DND-41 (cell line): ENCODE data around the gene NDUFB11.
A peak's percentile ranks its signal among the peaks of the same experiment; 100 is the strongest.
"Not testable (repeated sequence)": the region's sequence is repeated elsewhere in the genome, so short reads cannot be mapped to it uniquely, and the experiment has no call there.

Source experiments
- ATAC-seq: fragments of 200-7000 bp; cut with Tn5 transposase; 3 replicates; pipeline ENCODE4 v1.9.1; 2021; ENCODE audit warnings: low read depth; ENCODE audit not compliant: insufficient read depth
- DNase-seq: peaks from one replicate; pipeline ENCODE4 v3.0.0-alpha.2; 2020
- H2AFZ ChIP-seq: 2 replicates; pipeline ENCODE4 v1.6.0; 2012; ENCODE audit warnings: low read depth, low read length
- H3K27ac ChIP-seq: 2 replicates; pipeline ENCODE4 v1.5.1; 2012; ENCODE audit warnings: low read length, inconsistent platforms
- H3K27me3 ChIP-seq: fragments of 200-600 bp; sonication (generic); 2 replicates; pipeline ENCODE4 v1.6.0; 2012; ENCODE audit warnings: low read length, mild to moderate bottlenecking, inconsistent platforms; ENCODE audit not compliant: insufficient read depth, poor library complexity
- H3K36me3 ChIP-seq: 2 replicates; pipeline ENCODE4 v1.5.1; 2012; ENCODE audit warnings: low read length, inconsistent platforms; ENCODE audit not compliant: insufficient read depth
- H3K4me1 ChIP-seq: 2 replicates; pipeline ENCODE4 v1.5.1; 2012; ENCODE audit warnings: mild to moderate bottlenecking, low read length; ENCODE audit not compliant: insufficient read depth
- H3K4me2 ChIP-seq: 2 replicates; pipeline ENCODE4 v1.6.0; 2012; ENCODE audit warnings: mild to moderate bottlenecking, moderate library complexity, low read length, inconsistent platforms; ENCODE audit not compliant: insufficient read depth
- H3K4me3 ChIP-seq, 2 experiments: fragments of 200-600 bp in 1 of 2; shearing (Covaris generic) in 1 of 2; 2 replicates each; pipeline ENCODE4 v1.5.1; 2012 to 2016; ENCODE audit warnings: inconsistent platforms in 2 of 2, low read length in 2 of 2, mild to moderate bottlenecking in 2 of 2, low read depth in 1 of 2, moderate library complexity in 1 of 2
- H3K79me2 ChIP-seq: 2 replicates; pipeline ENCODE4 v1.6.0; 2012; ENCODE audit warnings: low read length, inconsistent platforms; ENCODE audit not compliant: insufficient read depth
- H3K9ac ChIP-seq: 2 replicates; pipeline ENCODE4 v1.6.0; 2012; ENCODE audit warnings: low read depth, mild to moderate bottlenecking, inconsistent platforms, low read length, moderate library complexity
- H3K9me3 ChIP-seq: 2 replicates; pipeline ENCODE4 v1.5.1; 2012; ENCODE audit warnings: low read length, moderate library complexity, mild to moderate bottlenecking, inconsistent platforms; ENCODE audit not compliant: insufficient read depth, severe bottlenecking
- H4K20me1 ChIP-seq: 2 replicates; pipeline ENCODE4 v1.6.0; 2012; ENCODE audit warnings: low read length; ENCODE audit not compliant: insufficient read depth
- EZH2 ChIP-seq: IDR thresholded peaks from 3 replicates; pipeline ENCODE4 v1.6.1; 2012; ENCODE audit warnings: borderline replicate concordance, low read depth, mild to moderate bottlenecking, moderate library complexity, low read length, inconsistent platforms; ENCODE audit not compliant: severe bottlenecking
- TF ChIP-seq, protein P1 (sequence below): IDR thresholded peaks from 2 replicates; pipeline ENCODE4 v1.5.1; 2012; ENCODE audit warnings: borderline replicate concordance, low read length, moderate library complexity, mild to moderate bottlenecking; ENCODE audit not compliant: poor library complexity, severe bottlenecking; ENCODE audit errors: extremely low read depth

Gene NDUFB11

DNA sequence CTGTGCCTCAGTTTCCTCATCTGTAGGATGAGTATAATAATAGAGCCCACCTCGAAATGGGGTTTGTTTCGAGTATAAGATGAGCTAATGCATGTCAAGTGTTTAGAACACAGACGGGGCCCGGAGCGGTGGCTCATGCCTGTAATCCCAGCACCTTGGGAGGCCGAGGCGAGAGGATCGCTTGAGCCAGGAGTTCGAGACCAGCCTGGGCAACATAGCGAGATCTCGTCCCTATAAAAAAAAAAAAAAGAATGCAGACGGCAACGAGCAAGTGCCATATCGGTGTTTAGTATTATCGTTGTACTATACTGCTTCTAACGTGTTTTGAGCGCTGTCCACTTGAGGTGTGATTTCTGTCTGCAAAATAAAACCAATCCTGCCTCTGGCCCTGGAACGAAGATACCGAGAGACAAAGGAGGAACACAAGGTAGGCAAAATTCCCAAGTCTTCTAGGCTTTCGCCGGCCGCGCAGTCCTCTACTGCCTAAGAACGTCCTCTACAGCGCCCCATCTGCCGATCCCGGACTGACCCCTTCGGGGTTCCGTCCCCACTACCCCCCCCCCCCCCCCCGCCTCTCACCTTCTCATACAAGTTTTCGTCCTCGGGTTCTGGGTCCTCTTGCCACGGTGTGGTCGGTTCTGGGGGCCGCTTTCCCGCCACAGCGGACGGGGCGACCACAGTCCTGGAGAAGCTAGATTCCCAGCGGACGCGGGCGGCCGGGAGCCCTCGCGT, 442 bp downstream of the NDUFB11 start:
- TF ChIP-seq, protein P1, sequence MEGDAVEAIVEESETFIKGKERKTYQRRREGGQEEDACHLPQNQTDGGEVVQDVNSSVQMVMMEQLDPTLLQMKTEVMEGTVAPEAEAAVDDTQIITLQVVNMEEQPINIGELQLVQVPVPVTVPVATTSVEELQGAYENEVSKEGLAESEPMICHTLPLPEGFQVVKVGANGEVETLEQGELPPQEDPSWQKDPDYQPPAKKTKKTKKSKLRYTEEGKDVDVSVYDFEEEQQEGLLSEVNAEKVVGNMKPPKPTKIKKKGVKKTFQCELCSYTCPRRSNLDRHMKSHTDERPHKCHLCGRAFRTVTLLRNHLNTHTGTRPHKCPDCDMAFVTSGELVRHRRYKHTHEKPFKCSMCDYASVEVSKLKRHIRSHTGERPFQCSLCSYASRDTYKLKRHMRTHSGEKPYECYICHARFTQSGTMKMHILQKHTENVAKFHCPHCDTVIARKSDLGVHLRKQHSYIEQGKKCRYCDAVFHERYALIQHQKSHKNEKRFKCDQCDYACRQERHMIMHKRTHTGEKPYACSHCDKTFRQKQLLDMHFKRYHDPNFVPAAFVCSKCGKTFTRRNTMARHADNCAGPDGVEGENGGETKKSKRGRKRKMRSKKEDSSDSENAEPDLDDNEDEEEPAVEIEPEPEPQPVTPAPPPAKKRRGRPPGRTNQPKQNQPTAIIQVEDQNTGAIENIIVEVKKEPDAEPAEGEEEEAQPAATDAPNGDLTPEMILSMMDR, result no peak
- no peak for TF ChIP-seq EZH2
- Histone ChIP-seq H3K27ac (peak overlapping the region; percentile 96), H2AFZ (peak overlapping the region; percentile 69), H3K9me3 (no peaks in the 10 kb centered on the region), H3K4me1 (peaks cover 39% of the 10 kb centered on the region), H3K27me3 (no peaks in the 10 kb centered on the region), H3K4me3 (peak overlapping the region; percentile 65 to 81), H3K36me3 (peaks cover 47% of the 10 kb centered on the region), H3K9ac (peak overlapping the region; percentile 90), H4K20me1 (peaks cover 21% of the 10 kb centered on the region), H3K79me2 (peaks cover 64% of the 10 kb centered on the region), H3K4me2 (peak overlapping the region; percentile 82)
- no peak for ATAC-seq
- DNase-seq, result no peak

DNA sequence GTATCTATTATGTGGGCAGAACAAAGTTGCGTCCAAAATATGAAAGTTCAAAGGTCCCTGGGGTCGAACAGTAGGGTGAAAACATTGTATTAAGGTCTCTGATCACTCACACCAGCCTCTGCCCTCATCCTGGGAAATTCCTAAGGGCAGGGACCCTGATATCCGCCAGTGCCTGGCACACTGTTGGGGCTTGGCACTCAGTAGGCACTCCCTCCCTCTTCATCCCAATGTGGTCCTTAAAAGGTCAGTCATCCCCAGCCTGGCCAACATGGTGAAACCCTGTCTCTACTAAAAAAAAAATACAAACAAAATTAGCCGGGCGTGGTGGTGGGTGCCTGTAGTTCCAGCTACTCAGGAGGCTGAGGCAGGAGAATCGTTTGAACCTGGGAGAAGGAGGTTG, 6.3 kb downstream of the NDUFB11 start:
- Histone ChIP-seq H3K4me1 (peaks cover 11% of the 10 kb centered on the region), H3K27me3 (no peaks in the 10 kb centered on the region), H3K9ac (no peak overlapping the region), H3K4me2 (no peak overlapping the region), H3K4me3 (no peak overlapping the region), H3K9me3 (no peaks in the 10 kb centered on the region), H4K20me1 (no peaks in the 10 kb centered on the region; the same call in 1 of the 2 replicates), H3K27ac (no peak overlapping the region), H3K79me2 (peaks cover 12% of the 10 kb centered on the region), H2AFZ (no peak overlapping the region), H3K36me3 (peaks cover 29% of the 10 kb centered on the region)
- DNase-seq, result no peak
- ATAC-seq, result no peak
- no peak for TF ChIP-seq EZH2
- TF ChIP-seq, protein P1, result no peak

DNA sequence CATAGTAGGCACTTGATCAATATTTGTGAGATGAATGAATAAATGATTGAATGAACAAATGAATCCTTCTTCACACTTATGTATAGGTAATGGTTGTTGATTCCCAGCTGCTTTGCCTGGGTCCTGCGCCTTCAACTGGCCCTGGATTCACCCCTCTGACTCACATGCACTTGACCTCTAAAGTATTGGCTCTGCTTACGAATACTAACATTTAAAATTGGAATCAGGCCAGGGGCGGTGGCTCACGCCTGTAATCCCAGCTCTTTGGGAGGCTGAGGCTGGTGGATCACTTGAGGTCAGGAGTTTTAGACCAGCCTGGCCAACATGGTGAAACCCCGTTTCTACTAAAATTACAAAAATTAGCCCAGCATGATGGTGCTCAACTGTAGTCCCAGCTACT, 8.9 kb downstream of the NDUFB11 start:
- not testable (repeated sequence) for H4K20me1 ChIP-seq, H2AFZ ChIP-seq, H3K4me2 ChIP-seq, H3K27me3 ChIP-seq, H3K4me1 ChIP-seq, H3K27ac ChIP-seq, DNase-seq, H3K4me3 ChIP-seq, H3K9me3 ChIP-seq, H3K9ac ChIP-seq, ATAC-seq, H3K79me2 ChIP-seq
- peaks cover 13% of the 10 kb centered on the region for H3K36me3 ChIP-seq

DNA sequence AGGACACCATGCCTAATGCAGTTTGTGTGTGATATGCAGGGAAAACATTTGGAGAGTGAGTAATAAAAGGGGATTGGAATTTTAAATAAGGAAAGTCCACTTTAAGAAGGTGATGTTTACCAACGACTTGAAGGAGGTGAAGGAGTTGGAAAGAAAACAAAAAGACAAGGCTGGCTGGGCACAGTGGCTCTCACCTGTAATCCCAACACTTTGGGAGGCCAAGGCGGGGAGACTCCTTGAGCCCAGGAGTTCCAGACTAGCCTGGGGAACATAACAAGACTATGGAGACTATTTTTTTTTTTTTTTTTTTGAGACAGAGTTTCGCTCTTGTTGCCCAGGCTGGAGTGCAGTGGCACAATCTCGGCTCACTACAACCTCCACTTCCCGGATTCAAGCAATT, 11.0 kb downstream of the NDUFB11 start:
- peaks cover 10% of the 10 kb centered on the region for H3K4me1 ChIP-seq
- H2AFZ ChIP-seq, result no peak overlapping the region
- H3K79me2 ChIP-seq, result peaks cover 11% of the 10 kb centered on the region
- no peak overlapping the region for H3K4me3 ChIP-seq
- no peak overlapping the region for H3K4me2 ChIP-seq
- H3K9me3 ChIP-seq, result no peaks in the 10 kb centered on the region
- no peaks in the 10 kb centered on the region for H3K36me3 ChIP-seq
- H4K20me1 ChIP-seq, result no peaks in the 10 kb centered on the region
- ATAC-seq (no peak), DNase-seq (no peak)
- no peak for TF ChIP-seq EZH2
- TF ChIP-seq, protein P1, result no peak
- H3K9ac ChIP-seq, result no peak overlapping the region
- no peak overlapping the region for H3K27ac ChIP-seq
- H3K27me3 ChIP-seq, result no peaks in the 10 kb centered on the region
